Fibroblast of the aortic adventitia (primary cell): Measurements from ENCODE around the gene ENAM. TPM values are rescaled to one million over a fixed set of nuclear protein-coding genes. Genes with fewer than 3 reads are reported as not detected.
"Not testable (repeated sequence)": the region's sequence is repeated elsewhere in the genome, so short reads cannot be mapped to it uniquely, and the experiment has no call there.

ENCODE experiments used
- DNase-seq: peaks from one replicate; pipeline ENCODE4 v3.0.0-alpha.2; 2010; ENCODE audit warnings: low read depth
- H3K4me3 ChIP-seq: 2 replicates; pipeline ENCODE4 v1.5.1; 2011; ENCODE audit warnings: low read depth, mild to moderate bottlenecking, control low read depth, low read length, moderate library complexity
- CTCF ChIP-seq: IDR thresholded peaks from 2 replicates; pipeline ENCODE4 v1.5.1; 2011; ENCODE audit warnings: mild to moderate bottlenecking, low read length, control low read depth, inconsistent platforms; ENCODE audit not compliant: insufficient read depth
- total RNA-seq: library from RNA; depleted of rRNA; stranded (reverse); fragments of >200 nt; gene quantifications from 2 replicates; pipeline ENCODE4 v1.2.3, GENCODE V29; 2012; ENCODE audit warnings: low replicate concordance

Gene ENAM
- total RNA-seq, 1 donor, result 0.18 TPM

- no peak for DNase-seq
- TF ChIP-seq CTCF, result no peak
Observed at GRCh38 chr4:70660106-70660505, 31.6 kb downstream of the ENAM start.

GRCh38 chr4:70661309-70661922, 32.9 kb downstream of the ENAM start:
- not testable (repeated sequence) for H3K4me3 ChIP-seq, DNase-seq

More at GRCh38 chr4:70660106-70660505, 31.6 kb downstream of the ENAM start:
- no peak overlapping the region for H3K4me3 ChIP-seq

- TF ChIP-seq CTCF, result no peak
- H3K4me3 ChIP-seq, result no peak within 1 kb of the TSS
- peak; percentile 31 for DNase-seq
Observed at GRCh38 chr4:70666369-70666768, 37.8 kb downstream of the ENAM start, which contains the start of gene JCHAIN. Gene JCHAIN (minus strand): TSS chr4:70666508. CDS start chr4:70666490, 18 bp downstream.

GRCh38 chr4:70667740-70668535, 39.4 kb downstream of the ENAM start:
- peak; percentile 59 for DNase-seq
- no peak overlapping the region for H3K4me3 ChIP-seq
- no peak for TF ChIP-seq CTCF

GRCh38 chr4:70670332-70671014, 41.9 kb downstream of the ENAM start:
- H3K4me3 ChIP-seq, result no peak overlapping the region
- TF ChIP-seq CTCF, result no peak
- DNase-seq, result peak; percentile 27

GRCh38 chr4:70671091-70671490, 42.5 kb downstream of the ENAM start:
- no peak for DNase-seq
- TF ChIP-seq CTCF, result no peak
- no peak overlapping the region for H3K4me3 ChIP-seq

- H3K4me3 ChIP-seq, result no peak overlapping the region
- no peak for DNase-seq
- TF ChIP-seq CTCF, result no peak
Observed at GRCh38 chr4:70674191-70674590, 45.6 kb downstream of the ENAM start.
